DMS79 treated with DMSO at 0.1 percent for 48 hours (cell line): ENCODE results near the gene SOS1.
A peak's percentile ranks its signal among the peaks of the same experiment; 100 is the strongest.
"Not testable (repeated sequence)": the region's sequence is repeated elsewhere in the genome, so short reads cannot be mapped to it uniquely, and the experiment has no call there.

Experiments used
- DNase-seq: peaks from one replicate; lab custom pipeline; 2025; lab: John Stamatoyannopoulos, UW

SOS1 gene

DNA sequence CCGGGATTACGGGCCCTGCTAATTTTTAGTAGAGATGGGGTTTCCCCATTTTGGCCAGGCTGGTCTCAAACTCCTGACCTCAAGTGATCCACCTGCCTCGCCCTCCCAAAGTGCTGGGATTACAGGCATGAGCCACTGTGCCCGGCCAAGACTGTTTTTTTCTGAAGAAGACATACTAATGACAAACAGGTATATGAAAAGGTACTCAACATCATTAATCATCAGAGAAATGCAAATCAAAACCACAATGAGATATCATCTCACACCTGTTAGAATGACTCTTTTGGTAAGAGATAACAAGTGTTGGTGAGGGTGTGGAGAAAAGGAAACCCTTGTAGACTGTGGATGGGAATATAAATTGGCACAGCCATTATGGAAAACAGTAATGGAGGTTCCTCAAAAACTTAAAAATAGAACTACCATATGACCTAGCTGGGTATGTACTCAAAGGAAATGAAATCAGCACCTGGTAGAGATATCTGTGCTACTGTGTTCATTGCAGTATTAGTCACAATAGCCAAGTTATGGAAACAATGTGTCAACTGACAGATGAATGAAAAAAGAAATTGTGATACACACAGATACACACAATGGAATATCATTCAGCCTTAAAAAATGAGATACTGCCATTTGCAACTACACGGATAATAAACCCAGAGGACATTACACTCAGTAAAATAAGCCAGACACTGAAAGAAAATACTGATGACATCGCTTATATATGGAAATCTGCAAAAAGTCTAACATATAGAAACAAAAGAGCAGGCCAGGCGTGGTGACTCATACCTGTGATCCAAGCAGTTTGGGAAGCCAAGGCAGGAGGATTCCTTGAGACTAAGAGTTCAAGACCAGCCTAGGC, 20.8 kb downstream of the SOS1 start:
- no peak for DNase-seq

DNA sequence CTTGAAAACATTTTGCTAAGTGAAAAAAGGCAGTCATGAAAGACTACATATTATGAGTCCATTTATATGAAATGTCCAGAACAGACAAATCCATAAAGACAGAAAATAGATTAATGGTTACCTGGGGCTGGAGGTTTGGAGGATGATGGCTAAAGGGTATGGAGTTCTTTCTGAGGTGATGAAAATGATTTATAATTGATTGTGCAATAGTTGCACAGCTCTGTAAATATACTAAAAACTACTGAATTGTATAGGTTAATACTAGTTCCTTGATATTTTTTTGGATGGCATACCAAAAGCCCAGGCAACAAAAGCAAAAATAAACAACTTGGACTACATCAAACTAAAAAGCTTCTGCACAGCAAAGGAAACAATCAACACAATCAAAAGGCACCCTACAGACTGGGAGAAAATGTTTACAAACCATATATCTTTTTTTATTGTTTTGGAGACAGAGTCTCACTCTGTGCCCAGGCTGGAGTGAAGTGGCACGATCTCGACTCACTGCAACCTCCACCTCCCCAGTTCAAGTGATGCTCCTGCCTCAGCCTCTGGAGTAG, 21.5 kb downstream of the SOS1 start:
- DNase-seq = no peak

DNA sequence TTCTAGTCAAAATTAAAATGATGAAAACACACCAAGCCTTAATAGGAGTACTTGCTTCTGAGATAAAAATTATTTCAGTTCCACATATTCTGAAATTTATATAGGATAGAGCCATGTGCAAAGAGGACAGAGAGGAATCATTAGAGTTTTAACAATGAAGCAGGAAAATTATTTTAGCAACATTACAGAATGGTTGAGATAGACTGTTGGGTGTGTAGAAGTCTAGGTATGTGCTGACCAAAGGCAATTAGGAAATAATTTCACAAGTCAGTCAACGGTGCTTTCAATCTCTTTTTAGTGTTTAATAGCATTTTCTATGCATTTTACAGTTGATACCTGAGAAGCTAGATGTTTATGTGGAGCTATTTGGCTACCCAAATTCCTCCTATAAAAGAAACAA, 25.2 kb downstream of the SOS1 start:
- DNase-seq = no peak

DNA sequence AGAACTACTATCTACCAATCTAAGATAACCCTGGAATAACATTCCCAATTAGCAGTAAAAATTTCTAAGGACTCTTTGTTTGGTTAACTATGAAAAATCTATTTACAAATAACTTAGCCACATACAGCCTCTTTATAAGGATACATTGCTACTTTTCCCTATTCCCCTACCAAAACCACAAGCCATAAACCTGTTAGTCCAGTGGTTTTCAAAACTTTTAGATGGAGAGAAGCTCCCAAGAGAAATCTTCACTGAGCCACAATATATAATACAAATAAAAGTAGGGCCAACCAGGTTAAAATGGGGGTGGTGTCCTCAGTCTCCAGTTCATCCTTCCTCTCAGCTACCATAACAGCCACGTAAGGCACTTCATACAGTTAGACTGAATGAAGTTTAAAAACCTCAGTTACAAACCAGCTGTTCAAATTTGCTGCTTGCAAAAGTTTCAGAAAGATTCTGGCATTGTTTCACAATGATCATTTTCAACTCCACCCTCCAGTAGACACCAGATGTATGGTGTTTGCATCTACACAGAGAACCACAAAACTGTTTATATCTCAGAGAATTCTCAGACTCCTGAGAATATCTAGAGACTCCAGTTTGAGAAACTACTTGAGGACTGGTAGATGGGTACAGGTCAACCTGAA, 26.0 kb downstream of the SOS1 start:
- DNase-seq = no peak

DNA sequence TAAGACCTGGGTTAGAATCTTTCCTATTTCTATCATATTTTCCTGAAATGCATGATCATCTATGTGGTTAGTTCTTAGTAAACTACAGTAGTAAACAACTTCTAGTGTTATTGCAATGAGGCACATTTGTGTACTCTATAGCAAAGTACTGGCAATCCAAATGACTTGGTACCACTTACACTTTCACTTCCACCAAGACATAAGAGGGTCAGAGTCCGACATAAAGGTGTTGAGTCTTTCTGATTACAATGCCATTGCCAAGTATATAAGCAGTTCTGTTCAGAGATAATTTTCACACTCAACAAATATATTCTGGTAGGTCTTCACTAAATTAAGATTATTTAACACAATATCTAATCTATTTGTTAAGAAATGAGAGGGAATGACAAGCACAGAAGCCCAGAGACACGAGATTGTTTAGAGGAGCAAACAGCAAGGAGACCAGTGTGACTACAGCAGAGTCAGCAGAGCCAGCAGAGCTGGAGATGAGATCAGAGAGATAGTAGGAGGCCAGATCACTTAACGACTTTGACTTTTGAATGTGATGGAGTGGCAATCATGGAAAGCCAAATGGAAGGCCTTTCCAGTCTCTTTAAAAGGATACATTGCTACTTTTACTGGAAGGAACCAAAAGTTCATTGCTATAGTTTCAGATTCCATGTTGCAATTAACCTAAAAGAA, 27.5 kb downstream of the SOS1 start:
- no peak for DNase-seq

DNA sequence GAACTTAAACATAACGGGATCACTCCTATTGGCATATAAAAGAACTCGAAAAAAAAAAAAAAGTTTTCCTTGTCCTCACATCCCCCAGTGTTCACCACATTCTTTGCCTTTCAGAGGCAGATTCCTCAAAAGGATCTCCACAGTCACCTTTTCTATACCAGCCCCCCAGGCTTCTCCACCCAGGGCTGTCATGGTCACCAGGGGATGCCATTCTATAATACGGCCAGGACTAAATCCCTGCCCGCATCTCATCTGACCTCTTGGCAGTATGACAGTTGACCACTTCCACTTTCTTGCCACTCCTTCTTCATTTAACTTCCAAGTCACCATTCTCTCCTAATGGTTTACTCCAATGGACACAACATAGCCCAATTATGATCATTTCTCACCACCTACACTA, 29.3 kb downstream of the SOS1 start:
- no peak for DNase-seq

DNA sequence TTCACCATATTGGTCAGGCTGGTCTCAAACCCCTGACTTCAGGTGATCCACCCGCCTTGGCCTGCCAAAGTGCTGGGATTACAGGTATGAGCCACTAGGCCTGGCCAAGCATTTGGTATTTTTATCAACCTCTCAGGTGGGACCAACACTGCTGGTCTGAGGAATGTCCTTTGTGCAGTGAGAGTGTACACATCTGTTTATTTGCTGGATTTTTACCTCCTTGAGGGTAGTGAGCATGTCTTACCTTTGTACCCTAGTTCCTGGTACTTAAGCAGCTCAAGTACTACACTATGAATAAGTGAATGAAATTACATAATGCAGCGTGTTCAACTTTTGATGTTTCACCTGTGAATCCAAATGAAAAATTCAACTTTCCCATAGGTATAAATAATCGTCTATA, 29.8 kb downstream of the SOS1 start:
- no peak for DNase-seq

DNA sequence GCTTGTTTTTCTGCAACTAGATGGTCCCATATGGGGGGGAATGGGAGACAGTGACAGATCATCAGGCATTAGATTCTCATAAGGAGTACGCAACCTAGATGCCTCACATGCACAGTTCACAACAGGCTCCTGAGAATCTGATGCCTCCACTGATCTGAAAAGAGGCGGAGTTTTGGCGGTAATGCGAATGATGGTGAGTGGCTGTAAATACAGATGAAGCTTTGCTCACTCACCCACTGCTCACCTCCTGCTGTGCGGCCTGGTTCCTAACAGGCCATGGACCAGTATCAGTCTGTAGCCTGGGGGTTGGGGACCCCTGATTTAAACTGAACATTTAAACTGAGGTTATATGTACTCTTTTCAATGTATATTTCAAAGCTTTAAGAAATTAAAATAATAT, 40.7 kb downstream of the SOS1 start:
- no peak for DNase-seq

DNA sequence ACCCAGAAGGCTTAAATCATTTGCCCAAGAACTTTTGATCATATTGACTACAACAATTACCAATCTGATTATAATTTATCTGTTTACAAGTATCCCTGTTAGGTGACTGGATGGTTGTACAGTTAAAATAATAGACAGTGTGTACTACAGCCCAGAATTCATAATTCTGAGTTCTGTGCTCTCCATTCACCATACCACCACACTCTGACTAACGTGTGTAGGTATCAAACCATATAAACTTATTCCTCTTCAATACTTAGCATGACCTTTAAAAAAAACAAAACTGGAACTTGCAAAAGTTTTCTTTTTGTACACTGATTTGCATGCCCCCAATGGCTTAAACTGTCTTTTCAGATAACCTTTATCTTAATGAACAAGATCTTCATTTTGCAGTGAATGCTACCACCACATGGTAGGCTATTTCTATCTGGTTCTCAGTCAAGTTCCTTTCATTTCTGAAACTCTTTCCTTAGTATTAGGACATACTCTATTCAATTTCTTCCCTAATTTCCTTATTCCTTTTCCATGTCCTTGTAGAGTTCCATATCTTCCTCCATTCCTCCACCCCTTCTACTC, 50.9 kb downstream of the SOS1 start:
- no peak for DNase-seq

DNA sequence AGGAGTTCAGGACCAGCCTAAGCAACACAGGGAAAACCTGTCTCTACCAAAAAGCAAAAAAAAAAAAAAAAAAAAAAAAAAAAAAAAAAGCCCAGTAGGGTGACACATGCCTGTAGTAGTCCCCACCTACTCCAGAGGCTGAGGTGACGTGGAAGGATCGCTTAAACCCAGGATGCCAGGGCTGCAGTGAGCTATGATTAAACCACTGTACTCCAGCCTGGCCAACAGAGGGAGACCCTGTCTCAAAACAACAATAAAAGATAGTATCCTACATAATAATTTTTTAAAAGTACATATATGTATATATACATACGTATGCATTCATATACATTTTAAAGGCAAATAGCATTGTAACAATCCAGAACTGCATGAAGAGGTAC, 51.7 kb downstream of the SOS1 start:
- DNase-seq = no peak

DNA sequence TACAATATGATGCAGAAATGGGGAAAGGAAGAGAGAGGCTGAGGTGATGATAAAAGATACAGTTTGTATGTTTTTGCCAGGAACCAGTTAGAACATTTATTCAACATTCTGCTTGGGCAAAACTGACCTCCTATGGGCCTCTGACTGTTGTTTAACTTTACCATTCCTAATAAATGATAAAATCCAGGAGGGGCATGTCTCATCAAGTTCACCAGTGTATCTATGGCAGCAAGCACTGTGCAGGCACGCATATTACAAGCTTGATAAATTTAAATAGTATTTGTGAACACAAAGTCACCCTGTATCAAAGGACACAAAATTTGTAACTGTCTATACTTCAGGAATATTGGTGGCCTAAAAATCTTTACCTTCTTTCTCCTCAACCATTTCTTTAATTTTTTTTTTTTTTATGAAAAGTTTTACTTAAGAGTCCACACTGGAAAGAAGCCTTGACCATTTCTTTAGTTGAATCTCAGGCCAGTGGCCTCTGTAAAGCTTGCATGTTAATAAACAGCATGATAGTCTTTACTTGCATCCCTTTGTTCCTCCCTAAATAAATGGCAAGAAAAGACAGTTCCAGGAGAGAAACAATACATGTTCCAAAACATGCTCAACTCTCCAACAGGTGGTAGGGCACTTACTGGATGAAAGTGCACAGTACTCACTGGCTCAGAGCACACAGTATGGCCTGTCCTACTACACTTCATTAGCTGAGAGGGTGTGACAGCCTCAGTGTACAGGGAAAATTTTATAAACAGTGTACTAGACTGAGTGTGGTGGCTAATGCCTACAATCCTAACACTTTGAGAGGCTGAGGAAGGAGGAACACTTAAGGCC, 52.3 kb downstream of the SOS1 start:
- DNase-seq = no peak

DNA sequence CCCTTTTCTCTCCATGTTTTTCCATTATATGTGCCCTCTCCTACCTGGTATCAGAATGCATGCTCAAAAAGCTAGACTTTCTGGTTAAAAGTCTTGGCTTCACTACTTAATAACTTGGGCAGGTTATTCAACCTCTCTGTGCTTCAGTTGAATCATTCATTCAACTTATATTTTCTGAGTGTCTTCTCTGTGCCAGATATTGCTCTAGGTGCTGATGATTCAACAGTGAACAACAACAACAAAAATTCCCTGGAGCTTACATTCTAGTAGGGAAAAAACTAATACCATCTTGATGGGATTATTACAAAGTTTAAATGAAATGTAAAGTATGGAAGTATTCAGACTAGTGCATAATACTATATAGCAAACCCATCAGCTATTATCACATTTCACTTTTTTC, 55.2 kb downstream of the SOS1 start:
- DNase-seq = no peak

DNA sequence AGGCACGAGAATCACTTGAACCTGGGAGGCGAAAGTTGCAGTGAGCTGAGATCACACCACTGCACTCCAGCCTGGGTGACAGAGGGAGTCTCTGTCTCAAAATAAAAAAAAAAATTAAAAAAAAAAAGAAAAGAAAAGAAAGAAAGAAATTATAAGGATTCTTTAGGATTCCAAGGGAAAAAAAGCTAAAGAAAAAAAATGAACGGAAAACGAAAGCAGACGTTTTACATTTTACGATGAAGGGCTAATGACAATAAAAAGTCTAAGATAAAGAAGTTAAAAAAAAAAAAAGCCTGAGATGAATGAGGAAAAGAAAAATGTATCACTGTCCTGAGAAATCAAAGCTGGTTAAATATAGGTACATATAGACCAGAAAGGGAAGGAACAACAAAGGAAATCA, 58.5 kb downstream of the SOS1 start:
- DNase-seq = no peak

DNA sequence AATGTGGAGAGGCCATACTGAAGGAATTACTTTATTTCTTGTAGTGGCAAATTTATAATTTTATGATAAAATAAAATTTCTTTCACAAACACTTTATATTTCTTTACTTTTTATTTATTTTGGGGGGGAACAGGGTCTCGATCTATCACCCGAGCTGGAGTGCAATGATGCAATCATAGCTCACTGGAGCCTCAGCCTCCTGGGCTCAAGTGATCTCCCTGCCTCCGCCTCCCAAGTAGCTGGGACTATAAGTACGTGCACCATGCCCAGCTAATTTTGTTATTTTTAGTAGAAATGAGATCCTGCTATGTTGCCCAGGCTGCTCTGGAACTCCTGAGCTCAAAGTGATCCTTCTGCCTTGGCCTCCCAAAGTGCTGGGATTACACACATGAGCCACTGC, 59.6 kb downstream of the SOS1 start:
- DNase-seq = no peak

DNA sequence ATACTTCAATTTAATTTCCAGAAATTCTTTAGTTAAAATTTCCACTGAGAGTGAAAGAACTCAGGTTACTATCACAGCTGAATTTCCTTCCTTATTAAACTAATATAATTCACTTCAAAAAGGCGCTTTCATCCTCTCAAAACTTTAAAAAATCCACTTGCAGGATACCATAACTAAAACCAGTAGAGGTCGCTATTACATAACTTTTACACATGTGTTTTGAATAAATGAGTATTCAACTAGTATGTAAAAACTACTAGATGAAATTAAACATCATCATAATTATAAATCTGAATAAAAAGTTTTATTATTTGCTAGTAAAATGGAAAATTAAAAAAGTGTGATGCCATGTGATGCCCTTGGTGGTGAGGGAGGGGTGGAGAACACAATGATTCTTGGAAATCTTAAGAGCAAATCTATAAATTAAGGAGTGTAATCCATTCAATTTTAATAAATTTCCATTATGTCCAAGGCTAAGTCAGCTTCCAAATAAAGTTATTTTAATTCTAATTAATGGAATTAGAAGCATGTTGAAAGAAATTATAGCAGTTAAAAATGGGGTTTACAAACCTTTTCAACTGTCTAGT, 61.4 kb downstream of the SOS1 start:
- DNase-seq = peak; percentile 45

DNA sequence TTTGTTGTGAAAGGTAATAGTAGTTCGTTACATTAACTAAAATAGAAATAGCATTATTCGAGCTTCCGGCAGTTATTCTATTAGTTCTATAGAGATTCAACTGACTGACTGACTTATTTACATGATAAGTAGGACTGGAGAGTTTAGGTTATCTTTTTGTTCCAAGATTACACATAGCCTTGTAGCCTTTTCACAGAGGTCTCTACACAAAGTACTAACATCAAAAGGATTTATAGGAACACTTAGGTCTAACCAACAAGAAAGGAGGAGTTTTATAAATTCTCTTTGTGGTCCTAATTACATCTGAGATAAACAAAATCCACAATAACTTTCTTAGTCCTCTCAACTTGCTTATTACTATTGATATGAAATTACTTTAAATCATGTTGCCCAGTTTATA, 62.8 kb downstream of the SOS1 start:
- DNase-seq = no peak

DNA sequence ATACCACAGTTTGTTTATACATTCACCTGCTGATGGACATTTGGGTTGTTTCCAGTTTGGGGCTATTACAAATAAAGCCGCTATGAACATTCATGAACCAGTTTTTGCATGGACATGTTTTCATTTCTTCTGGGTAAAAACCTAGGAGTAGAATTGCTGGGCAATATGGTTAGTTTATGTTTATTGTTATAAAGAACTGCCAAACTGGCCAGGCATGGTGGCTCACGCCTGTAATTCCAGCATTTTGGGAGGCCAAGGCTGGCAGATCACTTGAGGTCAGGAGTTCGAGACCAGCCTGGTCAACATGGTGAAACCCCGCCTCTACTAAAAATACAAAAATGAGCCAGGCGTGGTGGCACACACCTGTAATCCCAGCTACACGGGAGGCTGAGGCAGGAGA, 68.2 kb downstream of the SOS1 start:
- not testable (repeated sequence) for DNase-seq

DNA sequence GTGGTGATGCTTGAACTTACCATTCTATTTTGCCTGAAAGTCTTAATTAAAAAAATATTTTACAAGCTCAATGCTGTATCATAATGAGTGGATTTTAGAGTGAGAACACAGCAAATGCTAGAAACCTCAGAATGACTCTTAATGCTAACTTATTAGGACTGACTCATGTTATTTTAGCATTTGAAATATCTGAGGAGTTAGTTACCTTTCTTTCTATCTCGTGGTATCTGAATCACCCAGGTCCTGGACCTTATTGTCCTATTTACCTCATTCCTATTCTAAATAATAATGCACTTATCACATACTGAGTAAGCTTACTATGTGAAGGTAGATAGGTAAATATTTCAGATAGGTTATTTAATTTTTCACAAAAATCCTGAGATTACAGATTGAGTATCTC, 70.7 kb downstream of the SOS1 start:
- no peak for DNase-seq

DNA sequence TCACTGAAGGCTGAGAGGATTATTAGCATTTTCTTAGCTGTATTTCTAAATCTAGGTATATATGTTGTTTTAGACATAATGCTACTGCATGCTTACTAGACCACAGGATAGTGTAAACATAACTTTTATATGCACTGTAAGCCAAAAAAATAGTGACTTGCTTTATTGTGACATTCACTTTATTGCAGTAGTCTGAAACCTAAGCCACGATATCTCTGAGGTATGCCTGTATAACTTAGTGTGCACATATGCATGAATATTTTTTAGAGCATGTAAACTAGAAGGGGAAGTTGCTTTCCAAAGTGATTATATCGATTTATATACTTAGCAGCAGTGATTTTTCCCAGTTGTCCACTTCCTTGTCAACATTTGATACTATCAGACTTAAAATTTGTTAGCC, 81.8 kb downstream of the SOS1 start:
- no peak for DNase-seq

DNA sequence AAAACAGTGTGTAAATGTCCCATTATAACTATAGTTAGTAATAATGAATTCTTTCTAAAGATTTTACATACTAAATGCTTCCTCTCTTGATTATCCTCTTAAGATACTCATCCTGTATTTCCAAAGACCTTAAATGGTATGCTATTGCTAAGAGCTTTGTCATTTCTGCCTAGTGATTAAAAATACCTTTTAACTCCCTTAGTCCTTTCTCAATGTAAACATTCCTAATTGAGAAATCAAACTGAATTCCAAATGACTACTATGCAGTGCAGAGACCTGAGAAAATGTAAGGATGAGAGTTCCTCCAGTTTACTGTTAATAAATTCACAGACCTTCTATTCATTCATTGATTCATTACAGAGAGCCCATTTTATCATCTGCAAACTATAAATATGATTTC, 86.9 kb downstream of the SOS1 start:
- no peak for DNase-seq

DNA sequence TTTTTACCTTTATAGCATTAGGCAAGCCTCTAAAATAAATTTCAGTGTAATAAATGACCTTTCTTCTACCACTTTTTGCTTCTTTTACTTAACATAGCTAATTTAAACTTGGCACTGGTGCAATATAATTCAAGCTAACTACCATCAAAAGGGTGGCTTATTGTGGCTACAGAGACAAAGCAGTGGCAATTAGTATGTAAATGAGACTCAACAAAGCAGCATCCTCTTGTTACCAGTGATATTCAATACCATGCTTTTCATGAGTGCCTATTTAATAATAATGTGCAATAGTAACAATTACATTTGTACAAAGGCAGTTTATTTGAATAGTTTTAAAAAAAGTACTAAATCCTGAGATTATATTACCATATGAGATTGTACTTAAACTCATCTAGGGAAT, 93.4 kb downstream of the SOS1 start:
- no peak for DNase-seq
